GM21619 (cell line): ENCODE data around the gene PCDHGA12.

Source experiments
- ATAC-seq: cut with Tn5 transposase; IDR thresholded peaks from one replicate; pipeline ENCODE4 v1.9.1; 2021; ENCODE audit not compliant: unreplicated experiment

Gene PCDHGA12

GRCh38 chr5:141439411-141440141 lies 9.3 kb downstream of the PCDHGA12 start:
- ATAC-seq: no peak

DNA sequence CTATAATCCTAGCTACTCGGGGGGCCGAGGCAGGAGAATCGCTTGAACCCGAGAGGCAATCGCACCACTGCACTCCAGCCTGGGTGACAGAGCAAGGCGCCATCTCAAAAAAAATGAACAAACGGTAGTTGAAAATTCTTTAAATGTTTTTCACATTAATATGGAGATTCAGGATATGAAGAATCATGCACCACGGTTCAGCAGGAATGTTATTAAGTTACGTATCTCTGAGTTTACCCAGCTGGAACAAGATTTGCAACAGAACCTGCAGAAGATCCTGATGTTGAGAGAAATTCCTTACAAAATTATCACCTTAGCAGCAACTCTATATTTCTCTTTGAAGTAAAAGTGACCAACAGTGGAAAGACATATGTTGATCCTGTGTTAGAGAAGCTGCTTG lies 10.0 kb downstream of the PCDHGA12 start:
- no peak for ATAC-seq

DNA sequence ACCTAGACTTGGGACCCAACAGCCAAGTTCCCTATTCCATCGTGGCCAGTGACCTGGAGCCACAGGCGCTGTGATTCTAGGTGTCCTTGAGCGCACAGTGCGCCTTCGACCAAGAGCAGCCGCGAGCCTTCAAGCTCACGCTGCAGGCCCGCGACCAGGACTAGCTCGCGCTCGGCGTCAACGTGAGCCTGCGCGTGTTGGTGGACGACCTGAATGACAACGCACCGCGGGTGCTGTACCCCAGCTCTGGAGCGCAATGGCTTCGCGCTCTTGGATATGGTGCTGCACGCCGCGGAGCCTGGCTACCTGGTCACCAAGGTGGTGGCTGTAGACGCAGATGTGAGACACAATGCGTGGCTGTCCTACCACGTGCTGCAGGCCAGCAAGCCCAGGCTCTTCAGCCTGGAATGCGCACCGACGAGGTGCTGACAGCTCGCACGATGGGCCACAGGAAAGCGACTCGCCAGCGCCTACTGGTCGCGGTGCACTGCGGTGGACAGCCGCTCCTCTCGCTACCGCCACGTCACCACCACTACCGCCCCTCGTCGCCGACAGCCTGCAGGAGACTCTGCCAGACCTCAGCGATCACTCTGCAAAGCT lies 11.4 kb downstream of the PCDHGA12 start:
- no peak for ATAC-seq

- no peak for ATAC-seq
Observed at GRCh38 chr5:141465351-141465750, 35.0 kb downstream of the PCDHGA12 start.

DNA sequence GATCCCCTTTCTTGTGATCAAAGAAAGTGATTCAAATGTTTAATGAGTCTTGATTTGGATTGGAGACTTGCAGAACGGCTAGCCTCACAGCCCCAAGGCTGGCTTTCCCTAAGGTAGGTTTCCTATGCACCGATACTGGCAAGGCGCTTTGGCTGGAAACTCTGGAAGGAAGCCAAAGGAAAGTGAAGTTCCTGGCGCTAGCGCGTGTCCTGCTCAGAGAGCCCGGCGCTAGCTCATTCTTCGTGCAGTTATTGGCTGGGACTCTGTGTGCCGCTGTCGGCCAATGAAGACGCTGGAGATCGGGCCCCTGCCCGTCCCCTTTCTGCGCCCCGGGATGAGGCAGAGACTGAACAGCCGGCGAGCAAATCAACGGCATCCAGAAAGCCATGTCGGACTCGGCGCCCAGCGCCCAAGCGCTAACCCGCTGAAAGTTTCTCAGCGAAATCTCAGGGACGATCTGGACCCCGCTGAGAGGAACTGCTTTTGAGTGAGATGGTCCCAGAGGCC lies 45.4 kb downstream of the PCDHGA12 start, which contains the start of gene PCDHGC3:
Gene PCDHGC3, plus strand, starts transcription at position 342 of the 507 bp plus-strand sequence. Its CDS starts 151 bp downstream, at position 493.
- ATAC-seq: peak; percentile 98

DNA sequence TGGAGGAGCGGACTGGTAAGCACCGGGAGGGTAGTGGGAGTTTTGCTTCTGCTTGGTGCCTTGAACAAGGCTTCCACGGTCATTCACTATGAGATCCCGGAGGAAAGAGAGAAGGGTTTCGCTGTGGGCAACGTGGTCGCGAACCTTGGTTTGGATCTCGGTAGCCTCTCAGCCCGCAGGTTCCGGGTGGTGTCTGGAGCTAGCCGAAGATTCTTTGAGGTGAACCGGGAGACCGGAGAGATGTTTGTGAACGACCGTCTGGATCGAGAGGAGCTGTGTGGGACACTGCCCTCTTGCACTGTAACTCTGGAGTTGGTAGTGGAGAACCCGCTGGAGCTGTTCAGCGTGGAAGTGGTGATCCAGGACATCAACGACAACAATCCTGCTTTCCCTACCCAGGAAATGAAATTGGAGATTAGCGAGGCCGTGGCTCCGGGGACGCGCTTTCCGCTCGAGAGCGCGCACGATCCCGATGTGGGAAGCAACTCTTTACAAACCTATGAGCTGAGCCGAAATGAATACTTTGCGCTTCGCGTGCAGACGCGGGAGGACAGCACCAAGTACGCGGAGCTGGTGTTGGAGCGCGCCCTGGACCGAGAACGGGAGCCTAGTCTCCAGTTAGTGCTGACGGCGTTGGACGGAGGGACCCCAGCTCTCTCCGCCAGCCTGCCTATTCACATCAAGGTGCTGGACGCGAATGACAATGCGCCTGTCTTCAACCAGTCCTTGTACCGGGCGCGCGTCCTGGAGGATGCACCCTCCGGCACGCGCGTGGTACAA lies 46.0 kb downstream of the PCDHGA12 start:
- peak; percentile 23 for ATAC-seq

DNA sequence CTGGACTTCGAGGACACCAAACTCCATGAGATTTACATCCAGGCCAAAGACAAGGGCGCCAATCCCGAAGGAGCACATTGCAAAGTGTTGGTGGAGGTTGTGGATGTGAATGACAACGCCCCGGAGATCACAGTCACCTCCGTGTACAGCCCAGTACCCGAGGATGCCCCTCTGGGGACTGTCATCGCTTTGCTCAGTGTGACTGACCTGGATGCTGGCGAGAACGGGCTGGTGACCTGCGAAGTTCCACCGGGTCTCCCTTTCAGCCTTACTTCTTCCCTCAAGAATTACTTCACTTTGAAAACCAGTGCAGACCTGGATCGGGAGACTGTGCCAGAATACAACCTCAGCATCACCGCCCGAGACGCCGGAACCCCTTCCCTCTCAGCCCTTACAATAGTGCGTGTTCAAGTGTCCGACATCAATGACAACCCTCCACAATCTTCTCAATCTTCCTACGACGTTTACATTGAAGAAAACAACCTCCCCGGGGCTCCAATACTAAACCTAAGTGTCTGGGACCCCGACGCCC lies 46.8 kb downstream of the PCDHGA12 start:
- ATAC-seq: no peak

- ATAC-seq: no peak
Observed at GRCh38 chr5:141477815-141478214, 47.5 kb downstream of the PCDHGA12 start.

DNA sequence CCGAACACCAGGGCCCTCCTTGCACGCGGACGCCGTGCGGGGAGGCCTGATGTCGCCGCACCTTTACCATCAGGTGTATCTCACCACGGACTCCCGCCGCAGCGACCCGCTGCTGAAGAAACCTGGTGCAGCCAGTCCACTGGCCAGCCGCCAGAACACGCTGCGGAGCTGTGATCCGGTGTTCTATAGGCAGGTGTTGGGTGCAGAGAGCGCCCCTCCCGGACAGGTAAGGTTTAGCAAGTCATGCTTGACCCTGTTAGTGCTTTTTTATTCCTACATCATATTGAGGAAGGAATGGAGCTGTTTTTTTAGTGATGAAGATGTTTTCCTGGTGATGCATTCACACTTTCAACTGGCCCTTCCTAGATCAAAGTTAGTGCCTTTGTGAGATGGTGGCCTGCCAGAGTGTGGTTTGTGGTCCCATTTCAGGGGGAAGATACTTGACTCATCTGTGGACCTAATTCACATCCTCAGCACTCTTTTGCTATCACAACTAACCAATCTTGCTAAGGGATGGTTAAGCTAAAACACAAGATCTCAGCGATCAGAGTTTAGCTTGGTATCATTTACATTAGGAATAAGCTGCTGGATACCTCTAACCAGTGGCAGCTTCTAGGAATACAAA lies 48.1 kb downstream of the PCDHGA12 start:
- no peak for ATAC-seq

- no peak for ATAC-seq
Observed at GRCh38 chr5:141479776-141480175, 49.5 kb downstream of the PCDHGA12 start.
